NB4 (cell line): ENCODE measurements around the gene MC2R.

ENCODE experiments used
- CTCF ChIP-seq: IDR thresholded peaks from one replicate; pipeline ENCODE4 v1.5.1; 2012; ENCODE audit warnings: low read depth, low read length
- MAX ChIP-seq: IDR thresholded peaks from 2 replicates; pipeline ENCODE4 v1.6.1; 2011; ENCODE audit warnings: low read depth, low read length
- MYC ChIP-seq: IDR thresholded peaks from 2 replicates; pipeline ENCODE4 v1.6.1; 2011; ENCODE audit warnings: low read depth, low read length
- POLR2A ChIP-seq: IDR thresholded peaks from 2 replicates; pipeline ENCODE4 v1.6.1; 2011; ENCODE audit warnings: mild to moderate bottlenecking; ENCODE audit not compliant: insufficient read length; ENCODE audit errors: extremely low read depth

GRCh38 chr18:13892098-13892497 is 23.2 kb downstream of the MC2R start:
- TF ChIP-seq CTCF, result no peak
- TF ChIP-seq POLR2A, result no peak
- TF ChIP-seq MYC, result no peak
- no peak for TF ChIP-seq MAX
